Gastrocnemius medialis (tissue), 4 donors: ENCODE results near the gene GRIN3A.

Experiments
- POLR2A ChIP-seq, 2 donors: fragments of 450-650 bp; IDR thresholded peaks; one replicate each; pipeline ENCODE4 v1.6.1; 2017; ENCODE audit warnings: antibody characterized with exemption in 2 of 2, mild to moderate bottlenecking in 2 of 2, moderate library complexity in 2 of 2
- TF ChIP-seq, protein P1 (sequence below), 5 experiments: fragments of 450-650 bp in 3 of 5; fragments of 200-600 bp in 2 of 5; sonication (generic) in 2 of 5; IDR thresholded peaks in 4 of 5; conservative IDR thresholded peaks in 1 of 5; 1 replicate in 4 of 5; 2 replicates in 1 of 5; pipeline ENCODE4 v1.5.1; 2016 to 2019; ENCODE audit warnings: antibody characterized with exemption in 5 of 5, mild to moderate bottlenecking in 3 of 5, moderate library complexity in 3 of 5

- TF ChIP-seq, protein P1, sequence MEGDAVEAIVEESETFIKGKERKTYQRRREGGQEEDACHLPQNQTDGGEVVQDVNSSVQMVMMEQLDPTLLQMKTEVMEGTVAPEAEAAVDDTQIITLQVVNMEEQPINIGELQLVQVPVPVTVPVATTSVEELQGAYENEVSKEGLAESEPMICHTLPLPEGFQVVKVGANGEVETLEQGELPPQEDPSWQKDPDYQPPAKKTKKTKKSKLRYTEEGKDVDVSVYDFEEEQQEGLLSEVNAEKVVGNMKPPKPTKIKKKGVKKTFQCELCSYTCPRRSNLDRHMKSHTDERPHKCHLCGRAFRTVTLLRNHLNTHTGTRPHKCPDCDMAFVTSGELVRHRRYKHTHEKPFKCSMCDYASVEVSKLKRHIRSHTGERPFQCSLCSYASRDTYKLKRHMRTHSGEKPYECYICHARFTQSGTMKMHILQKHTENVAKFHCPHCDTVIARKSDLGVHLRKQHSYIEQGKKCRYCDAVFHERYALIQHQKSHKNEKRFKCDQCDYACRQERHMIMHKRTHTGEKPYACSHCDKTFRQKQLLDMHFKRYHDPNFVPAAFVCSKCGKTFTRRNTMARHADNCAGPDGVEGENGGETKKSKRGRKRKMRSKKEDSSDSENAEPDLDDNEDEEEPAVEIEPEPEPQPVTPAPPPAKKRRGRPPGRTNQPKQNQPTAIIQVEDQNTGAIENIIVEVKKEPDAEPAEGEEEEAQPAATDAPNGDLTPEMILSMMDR (IDR thresholded peaks at IDR 0.05 in 4 of 5, conservative IDR thresholded peaks at IDR 0.05 in 1 of 5), result no peak
- TF ChIP-seq POLR2A (IDR thresholded peaks at IDR 0.05), result no peak
These were observed 33.2 kb downstream of the GRIN3A start for GRCh38 chr9:101705135-101705661.
